ENCODE results near the gene HSPG2.

- TF ChIP-seq CTCF (IDR thresholded peaks at IDR 0.05; ENCODE audit: insufficient read depth, low read length, poor library complexity, severe bottlenecking) (no peak), EZH2phosphoT487 (conservative IDR thresholded peaks at IDR 0.05; ENCODE audit: low read length) (no peak)
These were observed 109.0 kb downstream of the HSPG2 start for GRCh38 chr1:21828075-21828474.

Data from SU-DHL-6 (cell line).